ENCODE data around the gene ITGB1BP1. TPM values are rescaled to one million over a fixed set of nuclear protein-coding genes. Genes with fewer than 3 reads are reported as not detected.

Gene ITGB1BP1
- total and polyA plus RNA-seq, 2 of the 13 experiments (the other 11 are each of a cell fraction or from before 2014, with no cell fraction given) = 106 to 108 TPM

DNA sequence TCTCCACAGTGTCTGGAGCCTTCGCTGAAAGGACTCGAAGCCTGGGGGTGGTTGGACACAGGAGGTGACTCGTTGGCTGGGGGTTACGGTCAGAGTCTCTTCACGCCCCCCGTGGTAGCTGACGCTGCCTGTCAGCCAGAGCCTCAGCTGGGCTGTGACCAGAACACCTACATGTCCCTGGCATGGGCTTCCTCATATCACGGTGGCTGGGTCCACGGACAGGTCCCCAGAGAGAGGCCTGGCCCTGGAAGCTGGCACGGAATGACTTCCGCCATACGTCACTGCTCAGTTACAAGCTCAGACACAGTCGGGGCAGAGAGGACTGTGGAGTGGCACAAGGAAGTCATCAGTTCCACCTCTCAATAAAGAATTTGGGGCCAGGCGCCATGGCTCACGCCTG, 28.5 kb downstream of the ITGB1BP1 start:
- ChIA-PET POLR2A (no interaction called here), CTCF (ENCODE audit: low intra/inter-chr PET ratio, low total read pairs) (no interaction called here)
- DNase-seq (ENCODE audit: low spot score) (no peak), ATAC-seq (no peak), FAIRE-seq (no peak)
- peaks cover 6% of the 10 kb centered on the region; the same call in 1 of the 2 replicates for H3K4me1 ChIP-seq (ENCODE audit: insufficient read depth, low read length)
- in situ Hi-C loops (cut with HindIII; ENCODE audit: extremely low pct_ligation_motif_present, low pct_unique_long_range_greater_than_20kb) (no loop called here), intact Hi-C loops (cut with micrococcal nuclease; ENCODE audit: unreplicated experiment) (no loop called here)
- no peak overlapping the region for H3K27ac ChIP-seq (ENCODE audit: extremely low read length, insufficient read depth, low read length)
- H3K9ac ChIP-seq (ENCODE audit: insufficient read depth, low read depth, low read length) = no peak overlapping the region
- TF ChIP-seq MXD3 (CRISPR knock-in tag; IDR thresholded peaks at IDR 0.05) = no peak
- H3K79me2 ChIP-seq (ENCODE audit: insufficient read depth, low read length) = no peaks in the 10 kb centered on the region
- no TSS peak for BruUV-seq (replicated peaks)
- 98% methylated on average over 15 of the region's 15 CpGs for WGBS (ENCODE audit: low lambda C conversion rate)
- no peak overlapping the region for H3K4me2 ChIP-seq (ENCODE audit: low read depth, low read length)
- no peaks in the 10 kb centered on the region for H3K9me3 ChIP-seq (ENCODE audit: low read length)
- H3K4me3 ChIP-seq (replicated peaks in 1 of 3; ENCODE audit: insufficient read depth in 1 of 3, low read depth in 2 of 3, low read length in 3 of 3) = no peak overlapping the region
- no peaks in the 10 kb centered on the region for H3K27me3 ChIP-seq (ENCODE audit: control insufficient read depth in 1 of 2, insufficient read depth in 2 of 2, low read length in 2 of 2)
- peaks cover 9 to 25% of the 10 kb centered on the region in 2 experiments; a peak in 4 of 5 replicates for H3K36me3 ChIP-seq (replicated peaks in 1 of 2; ENCODE audit: control insufficient read depth in 1 of 2, insufficient read depth in 2 of 2, low read length in 2 of 2)
- H4K20me1 ChIP-seq (ENCODE audit: insufficient read depth, low read length) = no peaks in the 10 kb centered on the region
- no peak overlapping the region for H2AFZ ChIP-seq (ENCODE audit: low read length)

DNA sequence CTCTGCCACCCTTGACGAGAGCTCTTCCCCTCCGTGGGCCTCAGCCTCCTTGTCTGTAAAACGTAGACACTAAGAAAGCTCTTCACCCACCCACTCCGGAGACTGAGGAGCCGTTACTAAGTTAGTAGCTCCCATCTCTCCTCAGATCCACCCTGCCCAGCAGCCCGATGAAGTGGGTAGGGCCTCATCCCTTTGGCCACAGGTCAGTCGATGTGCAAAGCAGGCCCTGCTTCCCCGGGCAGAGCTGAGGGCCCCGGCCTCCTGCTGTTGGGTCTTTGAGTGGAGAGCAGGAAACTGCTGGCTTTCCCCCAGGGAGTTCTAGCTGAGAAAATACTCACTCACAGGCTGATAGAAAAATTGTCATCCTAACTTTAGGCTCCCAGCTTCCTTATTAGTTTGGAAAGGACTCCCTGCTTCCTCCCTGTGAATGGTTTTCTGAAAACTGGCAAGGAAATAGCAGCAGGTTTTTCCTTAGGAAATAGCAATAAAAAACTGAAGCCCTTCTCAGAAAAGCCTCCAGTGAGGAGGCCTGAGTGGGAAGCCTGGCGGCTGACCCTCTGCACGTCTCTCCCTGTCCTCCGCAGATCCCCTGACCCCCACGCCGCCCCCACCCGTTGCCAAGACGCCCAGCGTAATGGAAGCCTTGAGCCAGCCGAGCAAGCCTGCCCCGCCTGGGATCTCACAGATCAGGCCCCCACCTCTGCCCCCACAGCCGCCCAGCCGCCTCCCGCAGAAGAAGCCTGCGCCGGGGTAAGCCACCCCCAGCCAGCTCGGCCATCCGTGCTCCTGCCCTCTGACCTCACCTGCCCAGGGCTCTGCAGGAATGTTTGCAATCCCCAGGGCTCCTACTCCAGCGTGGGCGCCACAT, 30.2 kb downstream of the ITGB1BP1 start:
- in situ Hi-C loops (cut with HindIII; ENCODE audit: extremely low pct_ligation_motif_present, low pct_unique_long_range_greater_than_20kb) = no loop called here
- Histone ChIP-seq H3K36me3 (replicated peaks in 1 of 2; ENCODE audit: control insufficient read depth in 1 of 2, insufficient read depth in 2 of 2, low read length in 2 of 2) (peaks cover 8 to 29% of the 10 kb centered on the region in 2 experiments; a peak in 4 of 5 replicates), H3K9me3 (ENCODE audit: low read length) (no peaks in the 10 kb centered on the region), H3K27ac (ENCODE audit: extremely low read length, insufficient read depth, low read length) (no peak overlapping the region), H3K9ac (ENCODE audit: insufficient read depth, low read depth, low read length) (no peak overlapping the region), H2AFZ (ENCODE audit: low read length) (no peak overlapping the region), H4K20me1 (ENCODE audit: insufficient read depth, low read length) (no peaks in the 10 kb centered on the region), H3K4me3 (replicated peaks in 1 of 3; ENCODE audit: insufficient read depth in 1 of 3, low read depth in 2 of 3, low read length in 3 of 3) (no peak overlapping the region), H3K79me2 (ENCODE audit: insufficient read depth, low read length) (no peaks in the 10 kb centered on the region), H3K4me1 (ENCODE audit: insufficient read depth, low read length) (peaks cover 23% of the 10 kb centered on the region), H3K4me2 (ENCODE audit: low read depth, low read length) (no peak overlapping the region), H3K27me3 (ENCODE audit: control insufficient read depth in 1 of 2, insufficient read depth in 2 of 2, low read length in 2 of 2) (no peaks in the 10 kb centered on the region)
- FAIRE-seq (no peak), ATAC-seq (no peak), DNase-seq (ENCODE audit: low spot score) (no peak)
- WGBS (ENCODE audit: low lambda C conversion rate) = 96% methylated on average over 27 of the region's 28 CpGs
- BruUV-seq (replicated peaks) = no TSS peak
- intact Hi-C loops (cut with micrococcal nuclease; ENCODE audit: unreplicated experiment) = no loop called here
- ChIA-PET POLR2A (interaction anchor here (1.4 kb wide), 1 partner anchor 12 kb away, joined by 4 read pairs; no protein-coding TSS in a partner anchor), CTCF (ENCODE audit: low intra/inter-chr PET ratio, low total read pairs) (no interaction called here)
- no peak for TF ChIP-seq ZNF225 (CRISPR knock-in tag; IDR thresholded peaks at IDR 0.05)
- no peak for TF ChIP-seq ZNF547 (CRISPR knock-in tag; IDR thresholded peaks at IDR 0.05)
- no peak for TF ChIP-seq ZNF749 (CRISPR knock-in tag; IDR thresholded peaks at IDR 0.05; ENCODE audit: borderline replicate concordance)
- no peak for TF ChIP-seq HOMEZ (CRISPR knock-in tag; IDR thresholded peaks at IDR 0.05; ENCODE audit: low read depth)
- TF ChIP-seq ZFP62 (CRISPR knock-in tag; IDR thresholded peaks at IDR 0.05) = no peak
- TF ChIP-seq POLR2G (IDR thresholded peaks at IDR 0.05; ENCODE audit: low read depth, low read length) = no peak

Data from HepG2 (cell line).